Tongue (tissue), 2 donors: ENCODE measurements around the gene TOR4A. TPM values are rescaled to one million over a fixed set of nuclear protein-coding genes. Genes with fewer than 3 reads are reported as not detected.
A peak's percentile ranks its signal among the peaks of the same experiment; 100 is the strongest.
"Not testable (repeated sequence)": the region's sequence is repeated elsewhere in the genome, so short reads cannot be mapped to it uniquely, and the experiment has no call there.

ENCODE experiments used
- DNase-seq: peaks from one replicate; pipeline ENCODE4 v3.0.0-alpha.2; 2015
- total RNA-seq: library from RNA; depleted of rRNA; stranded (reverse); fragments of >200 nt; gene quantifications from one replicate; pipeline ENCODE4 v1.2.3, GENCODE V29; 2014

Gene TOR4A
- total RNA-seq, 1 donor from 2014 or later = 5.4 TPM

GRCh38 chr9:137252555-137253506 is 24.7 kb upstream of the TOR4A start:
- no peak for DNase-seq

- no peak for DNase-seq
Measured at GRCh38 chr9:137253717-137254623, 23.6 kb upstream of the TOR4A start.

GRCh38 chr9:137254624-137255447 is 22.7 kb upstream of the TOR4A start, which contains the start of gene NELFB:
Gene NELFB (plus strand): TSS chr9:137255327.
- peak; percentile 96 for DNase-seq

- no peak for DNase-seq
Measured at GRCh38 chr9:137255448-137256114, 21.9 kb upstream of the TOR4A start.

GRCh38 chr9:137256362-137256761 is 21.2 kb upstream of the TOR4A start:
- no peak for DNase-seq

- DNase-seq = no peak
Measured at GRCh38 chr9:137256856-137257255, 20.7 kb upstream of the TOR4A start.

- not testable (repeated sequence) for DNase-seq
Measured at GRCh38 chr9:137262173-137262908, 15.2 kb upstream of the TOR4A start.

GRCh38 chr9:137262909-137263285 is 14.6 kb upstream of the TOR4A start:
- no peak for DNase-seq

- no peak for DNase-seq
Measured at GRCh38 chr9:137263506-137263905, 14.0 kb upstream of the TOR4A start.

GRCh38 chr9:137264067-137264466 is 13.5 kb upstream of the TOR4A start:
- no peak for DNase-seq

- no peak for DNase-seq
Measured at GRCh38 chr9:137265496-137266161, 11.9 kb upstream of the TOR4A start.

- no peak for DNase-seq
Measured at GRCh38 chr9:137266162-137266527, 11.4 kb upstream of the TOR4A start.

- no peak for DNase-seq
Measured at GRCh38 chr9:137266585-137267453, 10.7 kb upstream of the TOR4A start.

- no peak for DNase-seq
Measured at GRCh38 chr9:137267933-137268355, 9.6 kb upstream of the TOR4A start.

- no peak for DNase-seq
Measured at GRCh38 chr9:137268538-137269201, 8.9 kb upstream of the TOR4A start.

GRCh38 chr9:137269231-137269772 is 8.2 kb upstream of the TOR4A start:
- DNase-seq = no peak

- DNase-seq = no peak
Measured at GRCh38 chr9:137270929-137271695, 6.4 kb upstream of the TOR4A start.
